Smooth muscle cell (in vitro differentiated cells): ENCODE measurements around the gene ENKD1. TPM values are rescaled to one million over a fixed set of nuclear protein-coding genes. Genes with fewer than 3 reads are reported as not detected.

Source experiments
- DNase-seq: peaks from one replicate; lab custom pipeline; 2025; ENCODE audit not compliant: unreplicated experiment; lab: John Stamatoyannopoulos, UW
- H2AFZ ChIP-seq: fragments of 200-600 bp; sonication (generic); 2 replicates; pipeline ENCODE4 v1.6.0; 2016; ENCODE audit warnings: antibody characterized with exemption, low read depth, mild to moderate bottlenecking
- H3F3A ChIP-seq: fragments of 200-600 bp; sonication (generic); 2 replicates; pipeline ENCODE4 v1.6.0; 2017; ENCODE audit warnings: antibody characterized with exemption, low read depth
- H3K27ac ChIP-seq: fragments of 200-600 bp; sonication (generic); 2 replicates; pipeline ENCODE4 v1.5.1; 2016; ENCODE audit warnings: low read depth, mild to moderate bottlenecking
- H3K27me3 ChIP-seq: fragments of 200-600 bp; sonication (generic); 2 replicates; pipeline ENCODE4 v1.6.1; 2016; ENCODE audit warnings: low read depth, mild to moderate bottlenecking
- H3K36me3 ChIP-seq: fragments of 200-600 bp; sonication (generic); 2 replicates; pipeline ENCODE4 v1.5.1; 2016; ENCODE audit warnings: low read depth
- H3K4me1 ChIP-seq: fragments of 200-600 bp; sonication (generic); 2 replicates; pipeline ENCODE4 v1.5.1; 2016; ENCODE audit warnings: low read depth
- H3K4me2 ChIP-seq: fragments of 200-600 bp; sonication (generic); 2 replicates; pipeline ENCODE4 v1.6.0; 2016; ENCODE audit warnings: mild to moderate bottlenecking
- H3K4me3 ChIP-seq: fragments of 200-600 bp; sonication (generic); 2 replicates; pipeline ENCODE4 v1.5.1; 2016; ENCODE audit warnings: mild to moderate bottlenecking
- H3K79me2 ChIP-seq: fragments of 200-600 bp; sonication (generic); 2 replicates; pipeline ENCODE4 v1.6.0; 2016; ENCODE audit warnings: low read depth, mild to moderate bottlenecking
- H3K9ac ChIP-seq: fragments of 200-600 bp; sonication (generic); 2 replicates; pipeline ENCODE4 v1.6.0; 2016; ENCODE audit warnings: low read depth
- H3K9me3 ChIP-seq: fragments of 200-600 bp; sonication (generic); replicated peaks from 2 replicates; pipeline ENCODE4 v1.5.1; 2016; ENCODE audit warnings: low read depth
- H4K20me1 ChIP-seq: fragments of 200-600 bp; sonication (generic); 2 replicates; pipeline ENCODE4 v1.6.0; 2016; ENCODE audit warnings: low read depth
- CTCF ChIP-seq: fragments of 200-600 bp; sonication (generic); IDR thresholded peaks from 2 replicates; pipeline ENCODE4 v1.5.1; 2017; ENCODE audit warnings: borderline replicate concordance, mild to moderate bottlenecking, antibody characterized with exemption; ENCODE audit not compliant: insufficient read depth, poor library complexity, severe bottlenecking
- WGBS: methylation state at CpG from one replicate; pipeline ENCODE4 v1.1.7; 2016; ENCODE audit warnings: low lambda C conversion rate; 5-methylcytosine and 5-hydroxymethylcytosine counted together
- polyA plus RNA-seq: library from polyadenylated mRNA; unstranded; fragments of >200 nt; fragmentation: Nextera tagmentation; extraction: Ambion mirVana; gene quantifications from 2 replicates; pipeline ENCODE4 v1.2.1, GENCODE V29; 2016
- total RNA-seq: library from RNA; depleted of rRNA; stranded (reverse); fragments of >200 nt; gene quantifications from 2 replicates; pipeline ENCODE4 v1.2.3, GENCODE V29; 2014

The ENKD1 gene
- total and polyA plus RNA-seq, 2 experiments from 2014 or later: 9.8 to 14.2 TPM

- Histone ChIP-seq H3K9ac (no peak overlapping the region), H3K9me3 (no peaks in the 10 kb centered on the region), H3K4me3 (no peak overlapping the region), H3K4me2 (no peak overlapping the region), H3K4me1 (peaks cover 4% of the 10 kb centered on the region), H3F3A (no peaks in the 10 kb centered on the region), H4K20me1 (no peaks in the 10 kb centered on the region), H3K27ac (no peak overlapping the region), H3K79me2 (no peaks in the 10 kb centered on the region), H3K36me3 (no peaks in the 10 kb centered on the region), H2AFZ (no peak overlapping the region), H3K27me3 (no peaks in the 10 kb centered on the region)
- DNase-seq: no peak
- TF ChIP-seq CTCF: no peak
- WGBS: 85% methylated on average over 4 of the region's 4 CpGs
These were observed 5.8 kb upstream of the ENKD1 start for GRCh38 chr16:67672306-67672705.

GRCh38 chr16:67669499-67670101, 3.0 kb upstream of the ENKD1 start:
- Histone ChIP-seq H3K36me3 (no peaks in the 10 kb centered on the region), H3K9me3 (no peaks in the 10 kb centered on the region), H3K9ac (no peak overlapping the region), H3F3A (no peaks in the 10 kb centered on the region), H3K4me3 (no peak overlapping the region), H3K79me2 (no peaks in the 10 kb centered on the region), H4K20me1 (no peaks in the 10 kb centered on the region), H3K27ac (no peak overlapping the region), H3K27me3 (no peaks in the 10 kb centered on the region), H3K4me2 (no peak overlapping the region), H3K4me1 (peaks cover 10% of the 10 kb centered on the region), H2AFZ (no peak overlapping the region)
- TF ChIP-seq CTCF: no peak
- 92% methylated on average over 10 of the region's 10 CpGs for WGBS
- no peak for DNase-seq

- H3K27ac ChIP-seq: no peak overlapping the region
- H3K4me1 ChIP-seq: peaks cover 10% of the 10 kb centered on the region
- H3K79me2 ChIP-seq: no peaks in the 10 kb centered on the region
- H3F3A ChIP-seq: no peaks in the 10 kb centered on the region
- TF ChIP-seq CTCF: peak; percentile 26
- no peak overlapping the region for H3K4me2 ChIP-seq
- H2AFZ ChIP-seq: no peak overlapping the region
- no peak for DNase-seq
- no peaks in the 10 kb centered on the region for H3K36me3 ChIP-seq
- H3K9me3 ChIP-seq: no peaks in the 10 kb centered on the region
- H3K9ac ChIP-seq: no peak overlapping the region
- no peaks in the 10 kb centered on the region for H4K20me1 ChIP-seq
- 93% methylated on average over 6 of the region's 6 CpGs for WGBS
- no peaks in the 10 kb centered on the region for H3K27me3 ChIP-seq
- no peak overlapping the region for H3K4me3 ChIP-seq
These were observed 2.1 kb upstream of the ENKD1 start for GRCh38 chr16:67668495-67669157.
